CMK (cell line): ENCODE measurements around the gene PTTG1IP.
"Not testable (repeated sequence)": the region's sequence is repeated elsewhere in the genome, so short reads cannot be mapped to it uniquely, and the experiment has no call there.

Experiments
- DNase-seq: peaks from one replicate; pipeline ENCODE4 v3.0.0-alpha.2; 2010; ENCODE audit warnings: low read depth

The PTTG1IP gene

DNA sequence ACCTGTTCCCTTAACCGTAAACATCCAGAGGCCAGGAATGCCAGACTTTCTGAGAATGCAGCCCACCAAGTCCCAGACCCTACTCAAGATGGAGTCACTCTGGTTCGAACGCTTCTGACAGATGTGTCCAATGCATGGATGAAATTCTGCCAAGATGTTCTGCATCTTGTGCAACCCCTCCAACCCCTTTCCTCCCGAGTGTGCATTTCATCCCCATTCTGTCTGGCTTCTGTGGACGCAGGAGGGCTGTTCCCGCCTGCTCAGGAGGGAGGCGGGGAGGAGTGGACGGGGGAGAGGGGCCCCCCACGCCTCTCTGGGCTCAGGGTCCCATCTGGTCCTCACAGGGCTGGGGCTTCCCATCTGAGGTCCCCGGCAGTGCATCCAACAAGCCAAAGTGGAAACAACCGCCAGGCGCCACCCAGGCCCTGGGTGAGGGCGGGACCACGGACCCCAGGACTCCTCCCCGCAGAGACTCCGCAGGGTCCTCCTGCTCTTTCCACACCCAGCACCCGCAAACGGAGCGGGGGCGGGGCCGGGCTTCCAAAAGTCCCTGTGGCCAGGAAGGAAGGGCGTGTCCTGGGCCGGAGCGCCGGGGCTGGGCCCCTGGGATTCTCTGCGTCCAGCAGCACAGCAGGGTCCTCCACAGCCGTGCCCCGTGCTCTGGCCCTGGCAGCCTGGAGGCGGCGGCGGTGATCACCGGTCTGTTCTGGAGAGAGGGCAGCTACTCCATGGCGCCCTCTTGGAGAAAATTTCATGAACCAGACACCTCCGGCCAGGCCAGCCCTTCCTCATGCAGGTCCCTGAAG lies 27.9 kb downstream of the PTTG1IP start:
- DNase-seq, result peak; percentile 97

DNA sequence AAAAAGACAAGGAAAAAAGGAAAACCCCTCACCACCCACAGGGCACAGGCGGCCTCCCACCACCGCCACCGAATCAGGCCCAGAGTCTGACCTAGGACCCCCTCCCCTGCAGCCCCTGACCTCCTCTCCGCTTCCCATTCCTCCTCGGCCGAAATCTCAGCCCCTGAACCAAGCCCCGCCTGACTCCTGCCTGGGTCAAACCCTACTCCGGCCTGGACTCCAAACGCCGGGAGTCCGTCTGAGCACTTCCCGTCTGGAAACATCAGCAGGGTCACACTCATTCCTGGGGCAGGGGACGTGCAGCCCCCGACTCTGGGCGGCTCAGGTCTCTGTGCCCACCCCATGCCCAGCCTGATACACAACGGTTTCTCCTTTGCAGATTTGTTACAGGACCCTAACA lies 29.2 kb downstream of the PTTG1IP start:
- DNase-seq, result no peak

DNA sequence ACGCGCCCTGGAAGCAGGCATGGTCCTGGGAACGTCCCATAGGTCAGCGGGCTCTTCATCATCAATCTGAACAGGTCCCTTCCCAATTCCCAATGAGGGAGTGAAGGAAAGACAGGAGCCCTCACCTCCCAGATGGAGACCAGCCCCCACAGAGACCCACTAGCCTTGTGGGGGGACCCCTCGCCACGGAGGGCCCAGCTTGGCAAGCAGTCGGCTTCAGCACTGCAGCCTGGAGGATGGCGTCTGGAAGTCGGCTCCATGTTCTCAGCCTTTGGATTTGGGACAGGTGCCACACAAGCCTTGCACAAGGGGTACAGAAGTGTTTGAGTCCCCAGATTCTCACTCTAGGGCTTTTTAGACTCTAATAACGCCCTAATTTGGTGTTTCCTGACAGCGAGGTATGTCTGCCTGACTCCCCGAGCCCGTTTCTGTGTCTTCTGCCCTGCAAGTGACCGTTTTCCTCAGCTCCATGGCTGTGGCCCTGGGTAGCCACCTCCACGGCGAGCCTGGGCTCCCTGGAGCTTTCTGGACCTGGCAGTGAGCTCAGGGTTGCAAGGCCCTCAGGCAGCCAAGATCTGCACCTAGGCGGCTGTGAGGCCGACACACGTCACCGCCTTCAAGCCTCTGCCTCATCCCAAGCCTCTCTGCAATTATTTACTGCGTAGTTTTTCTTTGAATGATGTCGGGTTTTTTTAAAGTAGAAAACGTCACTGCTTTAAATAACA lies 30.6 kb downstream of the PTTG1IP start:
- no peak for DNase-seq

DNA sequence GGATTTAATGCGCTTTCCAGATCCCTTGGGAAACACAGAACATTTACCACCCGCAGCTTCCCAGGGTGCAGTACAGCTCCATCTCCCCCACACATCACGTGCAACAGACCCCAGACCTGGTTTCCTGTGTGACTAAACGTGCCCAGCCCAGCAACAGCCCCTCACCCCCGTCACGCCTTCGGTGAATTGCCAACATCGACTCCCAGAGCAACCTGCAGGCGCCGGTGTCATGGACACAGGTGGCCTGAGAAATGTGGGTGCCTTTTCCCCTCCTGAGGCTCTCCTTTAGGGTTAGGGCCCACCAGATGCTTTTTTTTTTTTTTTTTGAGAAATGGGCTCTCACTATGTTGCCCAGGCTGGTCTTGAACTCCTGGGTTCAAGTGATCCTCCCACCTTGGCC lies 31.4 kb downstream of the PTTG1IP start:
- DNase-seq, result no peak

GRCh38 chr21:44840771-44841170 lies 32.7 kb downstream of the PTTG1IP start:
- no peak for DNase-seq

GRCh38 chr21:44838951-44839350 lies 34.5 kb downstream of the PTTG1IP start:
- no peak for DNase-seq

- no peak for DNase-seq
Observed at GRCh38 chr21:44838039-44838895, 35.2 kb downstream of the PTTG1IP start.

DNA sequence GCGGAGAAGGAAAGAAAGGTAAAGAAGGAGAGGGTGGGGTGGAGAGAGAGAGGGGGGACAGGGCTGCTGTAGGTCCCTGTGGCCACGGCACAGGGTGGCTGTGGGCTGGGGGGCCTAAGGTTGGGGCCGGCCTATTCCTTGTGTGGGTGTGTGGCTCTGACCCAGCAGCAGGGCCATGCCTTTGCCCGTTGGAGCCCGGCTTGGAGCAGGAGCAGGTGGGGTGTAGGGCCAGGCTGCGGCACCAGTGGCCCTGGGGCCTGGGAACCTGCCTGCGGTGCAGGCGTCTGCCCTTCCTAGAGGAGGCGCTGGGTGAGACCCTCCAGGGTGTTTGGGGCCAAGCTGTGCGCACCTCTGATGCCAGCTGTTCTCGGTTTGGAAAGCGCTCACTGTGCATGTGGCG lies 36.0 kb downstream of the PTTG1IP start:
- no peak for DNase-seq

DNA sequence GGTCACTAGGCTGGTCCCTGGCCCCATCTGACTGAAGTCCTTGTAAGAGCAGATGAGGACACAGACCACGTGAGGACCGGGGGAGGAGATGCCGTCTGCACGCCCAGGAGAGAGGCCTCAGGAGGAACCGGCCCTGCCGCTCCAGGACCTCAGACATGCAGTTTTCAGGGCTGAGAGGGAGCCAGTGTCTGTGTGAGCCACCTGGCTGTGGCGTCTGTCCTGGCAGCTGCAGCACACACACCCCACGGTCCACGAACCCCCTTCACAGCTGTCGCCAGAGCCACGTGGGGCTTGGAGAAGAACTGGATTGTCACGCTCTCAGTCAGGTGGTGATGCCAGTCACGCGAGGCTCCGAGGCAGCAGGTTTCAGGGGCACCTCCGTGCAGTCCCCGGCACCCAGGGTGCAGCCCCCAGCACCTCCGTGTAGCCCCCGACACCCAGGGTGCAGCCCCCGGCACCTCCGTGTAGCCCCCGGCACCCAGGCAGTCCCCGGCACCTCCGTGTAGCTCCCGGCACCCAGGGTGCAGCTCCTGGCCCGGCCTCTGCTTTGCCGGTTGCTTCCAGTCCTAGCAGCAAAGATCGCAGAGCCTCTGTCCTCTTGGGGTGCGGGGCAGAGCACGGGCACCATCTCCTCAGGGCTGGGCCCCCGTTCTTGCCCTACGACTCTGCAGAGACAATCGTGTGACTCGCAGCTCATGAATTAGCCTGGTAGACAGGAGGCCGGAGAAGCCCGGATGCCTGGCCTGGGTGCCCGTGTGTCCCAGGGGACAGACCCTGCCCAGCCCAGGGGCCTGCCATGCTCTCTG lies 36.6 kb downstream of the PTTG1IP start:
- DNase-seq, result no peak

DNA sequence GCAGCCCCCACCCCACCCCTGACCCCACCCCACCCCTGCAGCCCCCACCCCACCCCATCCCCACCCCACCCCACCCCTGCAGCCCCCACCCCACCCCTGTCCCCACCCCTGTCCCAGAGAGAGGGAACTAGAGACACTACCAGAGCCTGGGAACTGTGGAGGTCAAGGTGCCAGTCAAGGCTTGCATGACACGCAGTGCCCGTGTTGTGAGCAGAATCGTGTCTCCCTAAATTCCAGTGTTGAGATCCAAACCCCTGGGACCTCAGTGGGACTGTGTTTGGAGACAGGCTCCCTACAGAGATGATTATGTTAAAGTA lies 37.2 kb downstream of the PTTG1IP start:
- DNase-seq, result no peak

DNA sequence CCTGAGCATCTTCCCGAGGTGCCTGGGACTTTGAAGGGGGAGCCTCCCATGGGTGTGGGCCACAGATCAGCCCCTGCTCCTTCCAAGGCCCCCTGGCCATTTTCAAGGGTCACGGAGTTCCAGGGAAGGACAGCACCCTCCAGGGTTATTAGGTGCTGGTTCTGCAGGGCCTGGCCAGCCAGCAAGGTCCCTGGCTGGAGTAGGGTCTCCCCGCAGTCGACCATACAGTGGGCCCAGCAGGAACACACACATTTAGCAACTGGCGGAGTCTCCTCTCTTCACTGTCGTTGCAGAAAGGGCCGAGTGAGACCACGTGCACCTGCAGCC lies 37.9 kb downstream of the PTTG1IP start:
- no peak for DNase-seq

DNA sequence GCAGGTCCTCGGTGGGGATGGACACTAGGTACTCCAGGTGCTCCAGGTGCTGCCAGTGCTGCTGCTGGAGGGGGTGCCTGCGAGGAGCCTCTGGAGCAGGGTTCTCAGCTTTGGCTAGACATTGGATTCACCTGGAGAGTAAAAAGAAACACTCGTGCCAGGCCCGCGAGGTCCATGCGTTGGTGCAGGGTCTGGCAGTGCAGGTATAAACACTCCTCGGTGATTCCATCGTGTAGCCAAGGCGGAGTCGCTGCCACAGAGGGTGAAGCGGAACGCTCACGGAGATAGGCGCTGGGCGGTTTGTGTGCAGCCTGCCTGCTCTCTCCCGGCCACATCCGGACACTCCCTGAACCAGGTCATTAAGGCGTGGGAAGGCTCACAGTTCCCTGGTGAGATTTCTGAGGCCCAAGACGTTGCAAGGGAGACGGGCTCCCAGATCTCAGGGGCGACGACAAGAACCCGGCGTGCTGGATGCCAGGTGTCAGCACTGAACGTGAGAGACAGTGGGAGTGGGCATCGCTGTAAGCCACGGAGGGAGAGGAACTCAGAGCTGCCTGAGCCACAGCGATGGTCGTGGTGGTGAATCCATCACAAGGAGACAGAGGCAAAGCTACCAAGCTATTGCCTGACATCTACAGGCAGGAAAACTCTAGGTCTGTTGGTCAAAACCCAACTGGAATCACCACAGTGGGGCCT lies 38.4 kb downstream of the PTTG1IP start:
- no peak for DNase-seq

GRCh38 chr21:44834231-44834950 lies 39.1 kb downstream of the PTTG1IP start:
- no peak for DNase-seq

GRCh38 chr21:44833663-44834062 lies 39.8 kb downstream of the PTTG1IP start:
- DNase-seq, result no peak

GRCh38 chr21:44832516-44833255 lies 40.8 kb downstream of the PTTG1IP start:
- not testable (repeated sequence) for DNase-seq

GRCh38 chr21:44831227-44831860 lies 42.1 kb downstream of the PTTG1IP start:
- DNase-seq, result no peak

DNA sequence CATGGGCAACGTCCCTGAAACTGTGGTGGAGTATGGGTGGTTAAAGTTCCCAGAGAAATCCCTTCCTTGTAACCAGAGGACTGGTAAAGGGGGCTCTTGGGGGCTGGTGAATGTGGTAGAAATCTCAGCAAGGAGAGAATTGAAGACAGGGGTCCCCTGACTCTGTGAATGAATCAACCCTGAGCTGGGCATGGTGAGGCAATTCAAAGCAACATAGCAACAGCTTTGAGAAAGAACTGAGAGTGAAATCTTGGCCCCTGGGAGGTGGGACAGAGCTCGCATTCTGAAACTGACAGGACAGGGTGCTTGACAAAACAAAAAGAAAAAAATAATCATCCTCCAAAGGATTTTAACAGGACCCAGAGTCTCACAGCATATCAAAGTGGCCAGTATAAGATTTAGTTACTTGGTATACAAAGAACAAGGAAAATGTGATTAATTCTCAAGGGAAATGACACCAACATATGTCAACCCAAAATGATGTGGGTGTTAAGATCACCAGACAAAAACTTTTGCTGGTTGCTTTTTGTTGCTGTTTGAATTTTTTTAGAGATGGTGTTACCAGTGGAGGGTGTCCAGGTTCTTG lies 43.9 kb downstream of the PTTG1IP start:
- no peak for DNase-seq

GRCh38 chr21:44828362-44829056 lies 45.0 kb downstream of the PTTG1IP start:
- DNase-seq, result no peak
